ENCODE data around the gene XPA. TPM values are rescaled to one million over a fixed set of nuclear protein-coding genes. Genes with fewer than 3 reads are reported as not detected.

XPA gene
- total RNA-seq, 2 donors from 2014 or later, result 9.6 to 15.8 TPM

DNA sequence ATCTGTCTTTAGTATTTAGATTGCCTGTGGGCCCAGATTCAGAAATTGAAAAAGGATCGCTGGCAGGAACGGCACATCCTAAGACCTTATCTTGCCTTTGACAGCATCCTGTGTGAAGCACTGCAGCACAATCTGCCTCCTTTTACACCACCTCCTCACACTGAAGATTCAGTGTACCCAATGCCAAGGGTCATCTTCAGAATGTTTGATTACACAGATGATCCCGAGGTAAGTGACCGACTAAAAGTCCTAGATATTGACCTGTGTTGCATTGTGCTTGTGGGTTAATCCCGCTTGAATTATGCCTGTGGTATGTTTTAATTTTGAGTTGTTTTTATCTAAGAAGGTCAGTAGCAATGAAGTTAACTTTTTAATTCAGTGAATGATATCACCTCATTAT is 49.1 kb downstream of the XPA start:
- Histone ChIP-seq H3K9me3 (no peaks in the 10 kb centered on the region), H3K36me3 (replicated peaks in 1 of 2; ENCODE audit: insufficient read depth in 1 of 2, low read depth in 2 of 2) (peaks cover 0 to 20% of the 10 kb centered on the region in 2 donors), H3K4me1 (no peaks in the 10 kb centered on the region), H3K27ac (no peak overlapping the region), H3K4me3 (no peak overlapping the region), H3K27me3 (no peaks in the 10 kb centered on the region)
- DNase-seq (no peak), ATAC-seq (no peak)
- 86% methylated on average over 5 of the region's 5 CpGs for WGBS, 2 donors
- no peak for TF ChIP-seq POLR2A (IDR thresholded peaks at IDR 0.05)
- TF ChIP-seq, protein P1, sequence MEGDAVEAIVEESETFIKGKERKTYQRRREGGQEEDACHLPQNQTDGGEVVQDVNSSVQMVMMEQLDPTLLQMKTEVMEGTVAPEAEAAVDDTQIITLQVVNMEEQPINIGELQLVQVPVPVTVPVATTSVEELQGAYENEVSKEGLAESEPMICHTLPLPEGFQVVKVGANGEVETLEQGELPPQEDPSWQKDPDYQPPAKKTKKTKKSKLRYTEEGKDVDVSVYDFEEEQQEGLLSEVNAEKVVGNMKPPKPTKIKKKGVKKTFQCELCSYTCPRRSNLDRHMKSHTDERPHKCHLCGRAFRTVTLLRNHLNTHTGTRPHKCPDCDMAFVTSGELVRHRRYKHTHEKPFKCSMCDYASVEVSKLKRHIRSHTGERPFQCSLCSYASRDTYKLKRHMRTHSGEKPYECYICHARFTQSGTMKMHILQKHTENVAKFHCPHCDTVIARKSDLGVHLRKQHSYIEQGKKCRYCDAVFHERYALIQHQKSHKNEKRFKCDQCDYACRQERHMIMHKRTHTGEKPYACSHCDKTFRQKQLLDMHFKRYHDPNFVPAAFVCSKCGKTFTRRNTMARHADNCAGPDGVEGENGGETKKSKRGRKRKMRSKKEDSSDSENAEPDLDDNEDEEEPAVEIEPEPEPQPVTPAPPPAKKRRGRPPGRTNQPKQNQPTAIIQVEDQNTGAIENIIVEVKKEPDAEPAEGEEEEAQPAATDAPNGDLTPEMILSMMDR (IDR thresholded peaks at IDR 0.05), result no peak
- intact Hi-C loops (cut with DNase I), result no loop called here

DNA sequence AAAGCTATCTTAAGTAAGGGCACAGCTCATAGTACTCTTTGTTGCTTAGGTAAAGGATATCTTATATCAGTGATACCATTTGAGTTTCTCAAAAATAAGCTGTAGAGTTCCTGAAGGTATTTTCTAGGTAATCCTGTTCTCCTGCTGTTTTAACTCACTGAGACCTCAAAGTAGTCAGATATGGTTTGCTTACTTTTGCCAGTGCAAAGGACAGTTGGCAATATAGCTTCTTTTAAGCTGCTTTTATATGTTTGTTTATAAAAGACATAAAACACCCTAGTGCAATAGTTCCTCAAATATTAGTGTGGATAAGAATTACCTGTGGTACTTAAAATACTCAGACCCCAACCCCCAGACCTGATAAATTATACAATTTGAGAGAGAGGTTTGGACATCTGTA is 51.4 kb downstream of the XPA start:
- TF ChIP-seq, protein P1 (IDR thresholded peaks at IDR 0.05), result no peak
- TF ChIP-seq POLR2A (IDR thresholded peaks at IDR 0.05), result no peak
- peaks cover under 1% of the 10 kb centered on the region for H3K4me1 ChIP-seq
- peaks cover 0 to 26% of the 10 kb centered on the region in 2 donors for H3K36me3 ChIP-seq (replicated peaks in 1 of 2; ENCODE audit: insufficient read depth in 1 of 2, low read depth in 2 of 2)
- intact Hi-C loops (cut with DNase I), result no loop called here
- DNase-seq, result no peak
- H3K4me3 ChIP-seq, result no peak overlapping the region
- no peaks in the 10 kb centered on the region for H3K9me3 ChIP-seq
- H3K27ac ChIP-seq, result no peak overlapping the region
- no peak for ATAC-seq
- no peaks in the 10 kb centered on the region for H3K27me3 ChIP-seq

DNA sequence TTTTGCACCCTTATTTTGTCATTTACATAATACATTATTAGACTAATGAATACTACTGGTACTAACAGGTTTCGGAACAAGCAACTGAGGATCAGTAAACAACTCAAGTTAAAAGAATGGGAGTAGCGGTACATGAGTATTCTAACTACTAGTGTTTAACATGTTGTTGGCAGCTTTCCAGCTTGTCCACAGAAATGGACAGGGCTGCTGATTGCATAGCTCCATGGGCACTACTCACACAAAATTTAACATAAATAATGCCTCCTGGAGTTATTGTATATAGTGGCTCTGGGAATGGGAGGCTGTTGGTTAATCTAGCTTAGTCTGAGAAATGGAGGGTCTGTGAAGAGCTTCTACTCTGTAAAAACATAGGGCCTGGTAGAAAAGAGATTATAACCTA is 56.8 kb downstream of the XPA start:
- no peaks in the 10 kb centered on the region for H3K9me3 ChIP-seq
- H3K27ac ChIP-seq, result no peak overlapping the region
- peaks cover 0 to 14% of the 10 kb centered on the region in 2 donors for H3K36me3 ChIP-seq (replicated peaks in 1 of 2; ENCODE audit: insufficient read depth in 1 of 2, low read depth in 2 of 2)
- no peaks in the 10 kb centered on the region for H3K27me3 ChIP-seq
- H3K4me1 ChIP-seq, result peaks cover 42% of the 10 kb centered on the region
- WGBS, 2 donors, result 58% methylated on average over 2 of the region's 2 CpGs
- H3K4me3 ChIP-seq, result no peak overlapping the region
- intact Hi-C loops (cut with DNase I), result no loop called here
- TF ChIP-seq, protein P1 (IDR thresholded peaks at IDR 0.05), result no peak
- no peak for TF ChIP-seq POLR2A (IDR thresholded peaks at IDR 0.05)
- ATAC-seq (no peak), DNase-seq (peak in 1 of 4 donors; percentile 22)

DNA sequence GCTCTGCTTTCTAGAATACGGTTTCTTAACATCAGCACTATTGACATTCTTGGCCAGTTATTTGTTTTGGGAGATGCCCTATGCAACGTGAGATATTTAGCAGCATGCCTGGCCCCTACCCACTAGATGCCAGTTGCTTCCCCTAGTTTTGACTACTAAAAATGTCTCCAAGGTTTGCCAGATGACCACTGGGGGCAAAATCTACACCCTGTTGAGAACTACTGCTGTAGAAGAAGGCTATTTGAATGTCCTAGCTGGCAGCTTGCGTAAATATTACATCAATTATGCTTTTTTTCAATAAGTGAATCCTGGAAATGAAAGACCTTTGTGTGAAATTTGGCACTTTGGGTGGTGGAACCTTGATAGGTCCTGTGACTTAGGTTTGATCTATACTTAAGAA is 58.5 kb downstream of the XPA start:
- DNase-seq, result no peak
- peaks cover 49% of the 10 kb centered on the region for H3K4me1 ChIP-seq
- peak overlapping the region in 1 of 4 donors; percentile 13 for H3K27ac ChIP-seq
- peaks cover 0 to 9% of the 10 kb centered on the region in 2 donors for H3K36me3 ChIP-seq (replicated peaks in 1 of 2; ENCODE audit: insufficient read depth in 1 of 2, low read depth in 2 of 2)
- no peak for ATAC-seq
- WGBS, 2 donors, result 38 to 50% methylated on average over 3 of the region's 3 CpGs
- H3K27me3 ChIP-seq, result no peaks in the 10 kb centered on the region
- H3K4me3 ChIP-seq, result no peak overlapping the region
- intact Hi-C loops (cut with DNase I), result no loop called here
- TF ChIP-seq, protein P1 (IDR thresholded peaks at IDR 0.05), result no peak
- no peak for TF ChIP-seq POLR2A (IDR thresholded peaks at IDR 0.05)
- no peaks in the 10 kb centered on the region for H3K9me3 ChIP-seq

DNA sequence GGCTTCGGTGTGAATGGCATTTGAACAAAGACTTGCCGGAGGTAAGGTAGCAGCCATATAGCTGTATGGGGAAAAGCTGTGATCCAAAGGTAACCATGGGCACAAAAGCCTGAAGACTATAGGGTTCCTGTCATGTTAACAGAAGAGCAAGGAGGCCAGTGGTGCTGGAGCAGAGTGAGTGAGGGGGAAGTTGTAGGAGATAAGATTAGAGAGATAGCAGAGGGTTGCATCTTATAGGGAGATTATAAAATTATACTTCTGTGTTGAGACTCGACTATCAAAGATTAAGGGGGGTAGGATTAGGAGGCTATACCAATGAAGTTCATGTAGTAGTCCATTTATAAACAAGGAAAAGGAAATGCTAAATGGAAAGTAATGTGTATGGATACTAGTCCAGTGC is 60.2 kb downstream of the XPA start:
- intact Hi-C loops (cut with DNase I), result no loop called here
- ATAC-seq (no peak), DNase-seq (no peak)
- WGBS, 2 donors, result 70 to 71% methylated on average over 3 of the region's 3 CpGs
- Histone ChIP-seq H3K9me3 (no peaks in the 10 kb centered on the region), H3K4me1 (peaks cover 56% of the 10 kb centered on the region), H3K27me3 (no peaks in the 10 kb centered on the region), H3K4me3 (no peak overlapping the region), H3K36me3 (replicated peaks in 1 of 2; ENCODE audit: insufficient read depth in 1 of 2, low read depth in 2 of 2) (peaks cover 0 to 2% of the 10 kb centered on the region in 2 donors), H3K27ac (no peak overlapping the region)
- no peak for TF ChIP-seq POLR2A (IDR thresholded peaks at IDR 0.05)
- TF ChIP-seq, protein P1 (IDR thresholded peaks at IDR 0.05), result no peak
